Measurements from ENCODE around the gene PPP1R12B.
A peak's percentile ranks its signal among the peaks of the same experiment; 100 is the strongest.

PPP1R12B gene, protein sequence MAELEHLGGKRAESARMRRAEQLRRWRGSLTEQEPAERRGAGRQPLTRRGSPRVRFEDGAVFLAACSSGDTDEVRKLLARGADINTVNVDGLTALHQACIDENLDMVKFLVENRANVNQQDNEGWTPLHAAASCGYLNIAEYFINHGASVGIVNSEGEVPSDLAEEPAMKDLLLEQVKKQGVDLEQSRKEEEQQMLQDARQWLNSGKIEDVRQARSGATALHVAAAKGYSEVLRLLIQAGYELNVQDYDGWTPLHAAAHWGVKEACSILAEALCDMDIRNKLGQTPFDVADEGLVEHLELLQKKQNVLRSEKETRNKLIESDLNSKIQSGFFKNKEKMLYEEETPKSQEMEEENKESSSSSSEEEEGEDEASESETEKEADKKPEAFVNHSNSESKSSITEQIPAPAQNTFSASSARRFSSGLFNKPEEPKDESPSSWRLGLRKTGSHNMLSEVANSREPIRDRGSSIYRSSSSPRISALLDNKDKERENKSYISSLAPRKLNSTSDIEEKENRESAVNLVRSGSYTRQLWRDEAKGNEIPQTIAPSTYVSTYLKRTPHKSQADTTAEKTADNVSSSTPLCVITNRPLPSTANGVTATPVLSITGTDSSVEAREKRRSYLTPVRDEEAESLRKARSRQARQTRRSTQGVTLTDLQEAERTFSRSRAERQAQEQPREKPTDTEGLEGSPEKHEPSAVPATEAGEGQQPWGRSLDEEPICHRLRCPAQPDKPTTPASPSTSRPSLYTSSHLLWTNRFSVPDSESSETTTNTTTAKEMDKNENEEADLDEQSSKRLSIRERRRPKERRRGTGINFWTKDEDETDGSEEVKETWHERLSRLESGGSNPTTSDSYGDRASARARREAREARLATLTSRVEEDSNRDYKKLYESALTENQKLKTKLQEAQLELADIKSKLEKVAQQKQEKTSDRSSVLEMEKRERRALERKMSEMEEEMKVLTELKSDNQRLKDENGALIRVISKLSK

DNA sequence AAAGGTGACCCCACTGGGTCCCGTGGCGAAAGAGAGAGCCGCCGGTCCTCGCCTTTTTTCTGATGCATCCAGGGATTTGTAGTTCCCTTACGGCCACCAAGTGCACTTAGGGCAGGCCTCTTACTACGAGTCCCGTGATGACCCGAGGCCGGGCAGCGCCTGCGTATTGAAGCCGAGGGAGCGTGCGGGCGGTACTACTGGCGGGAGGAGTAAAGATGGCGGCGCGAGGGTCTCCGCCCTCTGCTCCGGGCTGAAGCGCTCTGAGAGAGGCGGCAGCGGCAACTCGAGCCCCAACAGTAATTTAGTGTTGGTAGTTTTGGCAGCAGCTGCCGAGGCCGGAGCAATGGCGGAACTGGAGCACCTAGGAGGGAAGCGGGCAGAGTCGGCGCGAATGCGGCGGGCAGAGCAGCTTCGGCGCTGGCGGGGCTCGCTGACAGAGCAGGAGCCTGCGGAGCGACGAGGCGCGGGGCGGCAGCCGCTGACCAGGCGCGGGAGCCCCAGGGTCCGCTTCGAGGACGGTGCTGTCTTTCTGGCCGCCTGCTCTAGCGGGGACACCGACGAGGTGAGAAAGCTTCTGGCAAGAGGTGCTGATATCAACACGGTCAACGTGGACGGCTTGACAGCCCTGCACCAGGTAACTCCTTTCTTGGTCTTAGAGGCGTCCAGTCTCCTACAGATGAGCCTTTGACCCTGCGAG lies at the start of gene PPP1R12B:
Gene PPP1R12B (plus strand): TSS at position 191 of the 697 bp plus-strand sequence. CDS start 153 bp downstream, at position 344.
- Histone ChIP-seq H3K4me1 (ENCODE audit: control insufficient read depth in 1 of 2, insufficient read depth in 1 of 2, low read depth in 1 of 2, low read length in 1 of 2) (peaks cover 48 to 49% of the 10 kb centered on the region in 2 experiments), H3K36me3 (no peaks in the 10 kb centered on the region), H3K27ac (peak within 1 kb of the TSS; percentile 79), H3K9me3 (no peaks in the 10 kb centered on the region), H3K27me3 (no peaks in the 10 kb centered on the region), H3K4me3 (ENCODE audit: low read depth in 1 of 2, low read length in 1 of 2) (peak within 1 kb of the TSS; percentile 82 to 97)
- TF ChIP-seq, protein P1, sequence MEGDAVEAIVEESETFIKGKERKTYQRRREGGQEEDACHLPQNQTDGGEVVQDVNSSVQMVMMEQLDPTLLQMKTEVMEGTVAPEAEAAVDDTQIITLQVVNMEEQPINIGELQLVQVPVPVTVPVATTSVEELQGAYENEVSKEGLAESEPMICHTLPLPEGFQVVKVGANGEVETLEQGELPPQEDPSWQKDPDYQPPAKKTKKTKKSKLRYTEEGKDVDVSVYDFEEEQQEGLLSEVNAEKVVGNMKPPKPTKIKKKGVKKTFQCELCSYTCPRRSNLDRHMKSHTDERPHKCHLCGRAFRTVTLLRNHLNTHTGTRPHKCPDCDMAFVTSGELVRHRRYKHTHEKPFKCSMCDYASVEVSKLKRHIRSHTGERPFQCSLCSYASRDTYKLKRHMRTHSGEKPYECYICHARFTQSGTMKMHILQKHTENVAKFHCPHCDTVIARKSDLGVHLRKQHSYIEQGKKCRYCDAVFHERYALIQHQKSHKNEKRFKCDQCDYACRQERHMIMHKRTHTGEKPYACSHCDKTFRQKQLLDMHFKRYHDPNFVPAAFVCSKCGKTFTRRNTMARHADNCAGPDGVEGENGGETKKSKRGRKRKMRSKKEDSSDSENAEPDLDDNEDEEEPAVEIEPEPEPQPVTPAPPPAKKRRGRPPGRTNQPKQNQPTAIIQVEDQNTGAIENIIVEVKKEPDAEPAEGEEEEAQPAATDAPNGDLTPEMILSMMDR (IDR thresholded peaks at IDR 0.05): peak; percentile 54

DNA sequence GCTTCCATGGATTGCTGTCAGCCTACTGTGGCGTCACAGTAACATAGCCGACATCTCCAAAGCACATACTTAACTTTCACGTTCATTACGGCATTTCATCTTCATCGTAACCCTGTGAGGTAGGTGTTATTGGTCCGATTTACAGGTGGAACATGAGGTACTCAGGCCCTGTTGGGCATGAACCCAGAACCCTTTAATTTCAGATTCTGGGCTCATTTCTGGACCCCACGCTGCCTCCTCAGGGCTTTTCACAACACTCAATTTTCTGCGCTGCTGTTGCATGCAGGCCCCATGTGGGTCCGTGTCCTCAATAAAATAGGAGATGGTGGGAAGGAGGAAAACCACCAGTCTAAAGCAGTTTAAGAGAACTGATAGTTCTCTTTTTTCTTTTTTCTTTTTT lies 46.3 kb upstream of the PPP1R12B start:
- no peaks in the 10 kb centered on the region for H3K4me1 ChIP-seq (ENCODE audit: control insufficient read depth in 1 of 2, insufficient read depth in 1 of 2, low read depth in 1 of 2, low read length in 1 of 2)
- peaks cover 4% of the 10 kb centered on the region for H3K27me3 ChIP-seq
- no peaks in the 10 kb centered on the region for H3K9me3 ChIP-seq
- no peak overlapping the region for H3K27ac ChIP-seq
- TF ChIP-seq, protein P1 (IDR thresholded peaks at IDR 0.05): no peak
- H3K4me3 ChIP-seq (ENCODE audit: low read depth in 1 of 2, low read length in 1 of 2): no peak overlapping the region
- no peaks in the 10 kb centered on the region for H3K36me3 ChIP-seq

DNA sequence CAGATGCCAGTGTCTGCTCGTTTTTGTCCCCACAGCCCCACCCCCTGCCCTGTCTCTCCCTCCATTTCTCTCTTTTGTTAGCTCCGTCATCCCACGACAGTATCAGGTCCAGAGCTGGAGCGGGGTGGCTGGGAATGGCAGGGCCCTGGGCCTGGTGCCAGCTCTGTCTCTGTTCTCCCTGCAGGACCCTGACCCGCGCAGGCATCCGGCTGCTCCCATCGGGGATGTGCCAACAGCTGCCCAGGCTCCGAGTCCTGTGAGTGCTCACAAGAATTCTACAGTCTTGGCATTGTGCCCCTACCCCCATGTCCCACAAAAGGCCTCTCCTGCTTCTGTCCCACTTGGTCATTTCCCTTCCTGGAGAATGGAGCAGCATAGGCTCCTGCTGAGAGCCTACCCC lies 44.1 kb upstream of the PPP1R12B start:
- Histone ChIP-seq H3K36me3 (no peaks in the 10 kb centered on the region), H3K9me3 (no peaks in the 10 kb centered on the region), H3K27ac (no peak overlapping the region), H3K4me3 (ENCODE audit: low read depth in 1 of 2, low read length in 1 of 2) (no peak overlapping the region), H3K4me1 (ENCODE audit: control insufficient read depth in 1 of 2, insufficient read depth in 1 of 2, low read depth in 1 of 2, low read length in 1 of 2) (no peaks in the 10 kb centered on the region), H3K27me3 (peaks cover 5% of the 10 kb centered on the region)
- TF ChIP-seq, protein P1 (IDR thresholded peaks at IDR 0.05): no peak

DNA sequence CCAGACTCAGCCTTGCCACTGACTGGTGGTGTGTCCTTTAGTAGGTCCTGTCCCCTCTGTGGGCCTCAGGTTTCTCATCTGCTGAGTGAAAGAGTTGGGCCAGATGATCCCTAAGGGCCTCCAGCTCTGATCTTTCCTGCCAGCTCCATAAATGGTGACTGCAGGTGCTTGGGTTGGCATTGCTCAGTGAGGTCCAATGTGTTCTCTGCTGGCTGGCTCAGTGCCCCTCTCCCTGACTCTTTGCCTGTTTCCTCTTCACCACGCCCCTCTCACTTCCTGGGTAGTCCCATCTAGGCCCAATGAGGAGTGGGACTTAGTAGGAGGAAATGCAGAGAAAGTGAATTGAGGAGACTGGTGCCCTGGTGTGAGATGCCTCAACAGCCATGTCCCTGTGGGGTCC lies 43.3 kb upstream of the PPP1R12B start:
- H3K4me3 ChIP-seq (ENCODE audit: low read depth in 1 of 2, low read length in 1 of 2): no peak overlapping the region
- H3K27me3 ChIP-seq: peaks cover 5% of the 10 kb centered on the region
- H3K9me3 ChIP-seq: no peaks in the 10 kb centered on the region
- H3K4me1 ChIP-seq (ENCODE audit: control insufficient read depth in 1 of 2, insufficient read depth in 1 of 2, low read depth in 1 of 2, low read length in 1 of 2): no peaks in the 10 kb centered on the region
- no peak overlapping the region for H3K27ac ChIP-seq
- no peaks in the 10 kb centered on the region for H3K36me3 ChIP-seq
- TF ChIP-seq, protein P1 (IDR thresholded peaks at IDR 0.05): no peak
